IMR-90 (cell line): ENCODE measurements around the gene ACOX3. TPM values are rescaled to one million over a fixed set of nuclear protein-coding genes. Genes with fewer than 3 reads are reported as not detected.

Source experiments
- ATAC-seq: fragments of 200-7000 bp; cut with Tn5 transposase; 2 replicates; pipeline ENCODE4 v1.9.1; 2020; ENCODE audit warnings: low read depth, mild to moderate bottlenecking, moderate library complexity
- BruUV-seq: library from RNA; stranded (reverse); fragments of 400-500 nt; replicated peaks from 2 replicates; lab custom pipeline; 2021; lab: Mats Ljungman, UMichigan
- CTCF ChIA-PET: fragments of 300-600 bp; formaldehyde crosslinking; extraction: SDS; loops from one replicate; lab custom pipeline; 2021; ENCODE audit warnings: antibody characterized with exemption; lab: Yijun Ruan, JAX
- POLR2A ChIA-PET: fragments of 300-600 bp; sonication (Branson Sonifier 250); formaldehyde crosslinking; loops from one replicate; lab custom pipeline; 2022; ENCODE audit warnings: antibody characterized with exemption; ENCODE audit not compliant: unreplicated experiment; lab: Charles Lee
- DNase-seq: peaks from one replicate; pipeline ENCODE4 v3.0.0; 2013
- H2AFZ ChIP-seq: replicated peaks from 2 replicates; pipeline ENCODE3; 2013; ENCODE audit warnings: low read length, mild to moderate bottlenecking; ENCODE audit not compliant: poor library complexity
- H2AK5ac ChIP-seq: 2 replicates; pipeline ENCODE4 v1.6.1; 2013; ENCODE audit warnings: low read depth, low read length, inconsistent platforms
- H2AK9ac ChIP-seq: replicated peaks from 2 replicates; pipeline ENCODE3; 2013; ENCODE audit warnings: mild to moderate bottlenecking, low read depth, low read length, moderate library complexity; ENCODE audit not compliant: poor library complexity
- H2BK120ac ChIP-seq: 2 replicates; pipeline ENCODE4 v1.6.1; 2013; ENCODE audit warnings: low read depth, low read length, inconsistent platforms
- H2BK15ac ChIP-seq: 3 replicates; pipeline ENCODE4 v1.6.1; 2013; ENCODE audit warnings: low read depth, low read length, inconsistent platforms
- H2BK20ac ChIP-seq: 2 replicates; pipeline ENCODE4 v1.6.1; 2013; ENCODE audit warnings: low read depth, mild to moderate bottlenecking, inconsistent platforms, low read length, moderate library complexity
- H2BK5ac ChIP-seq: 2 replicates; pipeline ENCODE4 v1.6.1; 2013; ENCODE audit warnings: mild to moderate bottlenecking, low read depth, low read length, inconsistent platforms; ENCODE audit not compliant: poor library complexity, severe bottlenecking
- H3K14ac ChIP-seq: replicated peaks from 2 replicates; pipeline ENCODE4 v1.6.1; 2013; ENCODE audit warnings: low read depth, low read length, inconsistent platforms
- H3K18ac ChIP-seq: 2 replicates; pipeline ENCODE4 v1.6.1; 2013; ENCODE audit warnings: low read depth, low read length, control low read depth
- H3K23ac ChIP-seq: 2 replicates; pipeline ENCODE4 v1.6.1; 2013; ENCODE audit warnings: low read depth, low read length, inconsistent platforms
- H3K27ac ChIP-seq: 2 replicates; pipeline ENCODE4 v1.5.1; 2013; ENCODE audit warnings: mild to moderate bottlenecking, control low read depth, low read length; ENCODE audit not compliant: insufficient read depth
- H3K27me3 ChIP-seq: 2 replicates; pipeline ENCODE4 v1.6.1; 2013; ENCODE audit warnings: low read length; ENCODE audit not compliant: control insufficient read depth, insufficient read depth
- H3K36me3 ChIP-seq: 2 replicates; pipeline ENCODE4 v1.6.1; 2013; ENCODE audit warnings: low read length, mixed read lengths; ENCODE audit not compliant: control insufficient read depth, insufficient read depth
- H3K4ac ChIP-seq: 2 replicates; pipeline ENCODE4 v1.6.1; 2013; ENCODE audit warnings: low read depth, low read length, inconsistent platforms
- H3K4me1 ChIP-seq: 2 replicates; pipeline ENCODE4 v1.6.1; 2013; ENCODE audit warnings: low read length, mixed read lengths; ENCODE audit not compliant: control insufficient read depth, insufficient read depth
- H3K4me2 ChIP-seq: 2 replicates; pipeline ENCODE4 v1.6.1; 2013; ENCODE audit warnings: low read depth, mild to moderate bottlenecking, control low read depth, low read length, moderate library complexity
- H3K4me3 ChIP-seq: 2 replicates; pipeline ENCODE4 v1.5.1; 2013; ENCODE audit warnings: low read depth, mild to moderate bottlenecking, control low read depth, low read length, moderate library complexity; ENCODE audit not compliant: insufficient read depth
- H3K56ac ChIP-seq: 2 replicates; pipeline ENCODE4 v1.6.1; 2013; ENCODE audit warnings: low read length, inconsistent platforms; ENCODE audit not compliant: insufficient read depth; ENCODE audit errors: extremely low read depth
- H3K79me1 ChIP-seq, 2 experiments: 2 replicates each; pipeline ENCODE4 v1.6.1; 2013; ENCODE audit warnings: low read length in 2 of 2, inconsistent platforms in 1 of 2, low read depth in 1 of 2
- H3K9ac ChIP-seq: 2 replicates; pipeline ENCODE4 v1.6.1; 2013; ENCODE audit warnings: low read depth, low read length, control low read depth
- H3K9me1 ChIP-seq: 2 replicates; pipeline ENCODE4 v1.6.1; 2013; ENCODE audit warnings: low read length, inconsistent platforms; ENCODE audit not compliant: insufficient read depth
- H3K9me3 ChIP-seq: 2 replicates; pipeline ENCODE4 v1.6.1; 2013; ENCODE audit warnings: low read length; ENCODE audit not compliant: control insufficient read depth, insufficient read depth
- H4K20me1 ChIP-seq: 2 replicates; pipeline ENCODE4 v1.6.1; 2013; ENCODE audit warnings: low read length, inconsistent platforms; ENCODE audit not compliant: insufficient read depth
- H4K5ac ChIP-seq: 2 replicates; pipeline ENCODE4 v1.6.1; 2013; ENCODE audit warnings: mild to moderate bottlenecking, low read depth, low read length, control low read depth
- H4K8ac ChIP-seq, 2 experiments: 2 replicates each; pipeline ENCODE4 v1.6.1; 2013; ENCODE audit warnings: low read depth in 2 of 2, low read length in 2 of 2, control low read depth in 1 of 2, inconsistent platforms in 1 of 2
- H4K91ac ChIP-seq: 2 replicates; pipeline ENCODE4 v1.6.1; 2013; ENCODE audit warnings: low read depth, low read length, inconsistent platforms; ENCODE audit not compliant: insufficient read depth
- BHLHE40 ChIP-seq: fragments of 150-350 bp; IDR thresholded peaks from 2 replicates; pipeline ENCODE4 v1.6.1; 2016; ENCODE audit warnings: mild to moderate bottlenecking, low read depth, low read length
- CHD1 ChIP-seq: IDR thresholded peaks from 2 replicates; pipeline ENCODE4 v1.6.1; 2012; ENCODE audit warnings: low read depth, low read length, improper control_type of control experiment
- FOS ChIP-seq: fragments of 150-350 bp; IDR thresholded peaks from 2 replicates; pipeline ENCODE4 v1.6.1; 2016; ENCODE audit warnings: low read depth, low read length
- MAFK ChIP-seq: IDR thresholded peaks from 2 replicates; pipeline ENCODE4 v1.6.1; 2012; ENCODE audit warnings: low read depth, low read length, improper control_type of control experiment
- MAZ ChIP-seq: IDR thresholded peaks from 2 replicates; pipeline ENCODE4 v1.6.1; 2012; ENCODE audit warnings: low read depth, mild to moderate bottlenecking, low read length, improper control_type of control experiment, moderate library complexity, borderline replicate concordance
- MXI1 ChIP-seq: IDR thresholded peaks from 2 replicates; pipeline ENCODE4 v1.6.1; 2012; ENCODE audit warnings: low read depth, mild to moderate bottlenecking, low read length, moderate library complexity, borderline replicate concordance
- NFE2L2 ChIP-seq: fragments of 150-350 bp; IDR thresholded peaks from 2 replicates; pipeline ENCODE4 v1.6.1; 2016; ENCODE audit warnings: low read depth, mild to moderate bottlenecking, low read length
- POLR2A ChIP-seq: IDR thresholded peaks from 2 replicates; pipeline ENCODE4 v1.6.1; 2012; ENCODE audit warnings: mild to moderate bottlenecking, low read depth, low read length
- RAD21 ChIP-seq: IDR thresholded peaks from 2 replicates; pipeline ENCODE4 v1.6.1; 2012; ENCODE audit warnings: low read length, improper control_type of control experiment
- RCOR1 ChIP-seq: IDR thresholded peaks from 2 replicates; pipeline ENCODE4 v1.6.1; 2012; ENCODE audit warnings: mild to moderate bottlenecking, low read length, improper control_type of control experiment; ENCODE audit not compliant: insufficient replicate concordance
- RFX5 ChIP-seq: IDR thresholded peaks from 2 replicates; pipeline ENCODE4 v1.8.0; 2012; ENCODE audit warnings: low read depth, mild to moderate bottlenecking, low read length, moderate library complexity
- SMC3 ChIP-seq: fragments of 150-350 bp; IDR thresholded peaks from 2 replicates; pipeline ENCODE4 v1.6.1; 2016; ENCODE audit warnings: low read depth, mild to moderate bottlenecking, antibody characterized with exemption, low read length, moderate library complexity
- WGBS, 2 experiments: methylation state at CpG; one replicate each; pipeline versions ENCODE4 v1.1.5 to v1.1.7; 2013; ENCODE audit warnings: missing lambda C conversion rate in 2 of 2; ENCODE audit not compliant: insufficient read length in 1 of 2; ENCODE audit errors: extremely low coverage in 2 of 2; 5-methylcytosine and 5-hydroxymethylcytosine counted together
- dilution Hi-C: fragments of 300-500 bp; cut with HindIII; formaldehyde crosslinking; loops from one replicate; pipeline ENCODE4 v1.14.3; 2018; ENCODE audit warnings: low sequenced_read_pairs; ENCODE audit not compliant: unreplicated experiment
- in situ Hi-C: fragments of 300-500 bp; cut with MboI; formaldehyde crosslinking; loops from 3 replicates; pipeline ENCODE4 v1.14.3; 2019; ENCODE audit warnings: low sequenced_read_pairs, inconsistent platforms, mixed read lengths
- intact Hi-C: fragments of 100-400 bp; cut with micrococcal nuclease; formaldehyde crosslinking; loops from 2 replicates; pipeline ENCODE4 v1.10.0; 2022
- polyA plus RNA-seq, 3 experiments: library from polyadenylated mRNA; depleted of rRNA; stranded (reverse); fragments of >200 nt; gene quantifications; 2 replicates each; pipeline ENCODE4 v1.2.3, GENCODE V29; 2012; ENCODE audit warnings: low replicate concordance in 1 of 3
- total RNA-seq: library from RNA; depleted of rRNA; stranded (reverse); fragments of >200 nt; gene quantifications from 2 replicates; pipeline ENCODE4 v1.2.3, GENCODE V29; 2012
- TF ChIP-seq, protein P1 (sequence below): fragments of 150-350 bp; IDR thresholded peaks from 2 replicates; pipeline ENCODE4 v1.6.1; 2016; ENCODE audit warnings: low read depth, mild to moderate bottlenecking, low read length, moderate library complexity, borderline replicate concordance
- TF ChIP-seq, protein P2 (sequence below): fragments of 150-350 bp; IDR thresholded peaks from 2 replicates; pipeline ENCODE4 v1.6.1; 2017; ENCODE audit warnings: mild to moderate bottlenecking, antibody characterized with exemption, low read length, low read depth
- TF ChIP-seq, protein P3 (sequence below): conservative IDR thresholded peaks from 2 replicates; pipeline ENCODE4 v1.5.1; 2012; ENCODE audit warnings: mild to moderate bottlenecking, low read depth, low read length, improper control_type of control experiment

Gene ACOX3
- total and polyA plus RNA-seq, 2 of the 4 experiments (the other 2 are of a cell fraction) = 15.2 to 25.8 TPM

DNA sequence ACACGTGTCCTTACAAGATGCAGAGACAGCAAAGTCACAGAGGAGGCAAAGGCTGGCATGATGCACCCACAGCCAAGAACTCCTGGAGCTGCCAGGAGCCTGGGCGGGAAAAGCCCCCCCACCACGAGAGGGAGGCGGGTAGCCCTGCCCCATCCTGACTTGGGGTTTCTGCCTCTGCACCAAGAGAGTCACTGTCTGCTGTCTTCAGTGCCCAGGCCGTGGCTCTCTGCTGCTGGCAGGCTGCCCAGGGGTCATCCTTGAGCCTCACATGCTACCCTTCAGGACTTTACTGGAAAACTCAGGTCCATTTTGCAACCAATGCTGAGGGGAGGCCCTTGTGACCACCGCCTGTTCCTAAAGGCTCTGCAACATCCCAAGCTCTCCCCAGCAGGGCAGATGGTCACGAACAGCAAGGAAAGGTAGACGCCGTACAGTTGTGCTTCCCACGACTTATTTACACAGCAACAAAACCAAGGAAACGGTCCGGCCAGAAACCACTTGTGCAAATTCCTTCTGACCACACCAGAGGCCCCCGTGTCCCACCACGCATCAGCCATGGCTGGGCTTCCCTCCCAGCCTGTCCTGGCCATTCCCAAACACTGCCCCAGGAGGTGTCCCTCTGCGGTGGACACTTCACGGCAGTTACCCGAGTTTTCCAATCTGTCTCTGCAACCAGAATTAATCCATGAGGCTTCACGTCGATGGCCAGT, 56.9 kb downstream of the ACOX3 start:
- in situ Hi-C loops (no loop called here), dilution Hi-C loops (no loop called here)
- H3K4me2 ChIP-seq = no peak overlapping the region
- TF ChIP-seq FOS = no peak
- no peak for TF ChIP-seq RFX5
- TF ChIP-seq POLR2A = no peak
- TF ChIP-seq, protein P1, sequence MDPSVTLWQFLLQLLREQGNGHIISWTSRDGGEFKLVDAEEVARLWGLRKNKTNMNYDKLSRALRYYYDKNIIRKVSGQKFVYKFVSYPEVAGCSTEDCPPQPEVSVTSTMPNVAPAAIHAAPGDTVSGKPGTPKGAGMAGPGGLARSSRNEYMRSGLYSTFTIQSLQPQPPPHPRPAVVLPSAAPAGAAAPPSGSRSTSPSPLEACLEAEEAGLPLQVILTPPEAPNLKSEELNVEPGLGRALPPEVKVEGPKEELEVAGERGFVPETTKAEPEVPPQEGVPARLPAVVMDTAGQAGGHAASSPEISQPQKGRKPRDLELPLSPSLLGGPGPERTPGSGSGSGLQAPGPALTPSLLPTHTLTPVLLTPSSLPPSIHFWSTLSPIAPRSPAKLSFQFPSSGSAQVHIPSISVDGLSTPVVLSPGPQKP = no peak
- no peak for TF ChIP-seq NFE2L2
- TF ChIP-seq MXI1 = no peak
- no peak for TF ChIP-seq BHLHE40
- no peak for TF ChIP-seq SMC3
- TF ChIP-seq RAD21 = no peak
- TF ChIP-seq, protein P2, sequence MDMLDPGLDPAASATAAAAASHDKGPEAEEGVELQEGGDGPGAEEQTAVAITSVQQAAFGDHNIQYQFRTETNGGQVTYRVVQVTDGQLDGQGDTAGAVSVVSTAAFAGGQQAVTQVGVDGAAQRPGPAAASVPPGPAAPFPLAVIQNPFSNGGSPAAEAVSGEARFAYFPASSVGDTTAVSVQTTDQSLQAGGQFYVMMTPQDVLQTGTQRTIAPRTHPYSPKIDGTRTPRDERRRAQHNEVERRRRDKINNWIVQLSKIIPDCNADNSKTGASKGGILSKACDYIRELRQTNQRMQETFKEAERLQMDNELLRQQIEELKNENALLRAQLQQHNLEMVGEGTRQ = no peak
- TF ChIP-seq RCOR1 = no peak
- TF ChIP-seq, protein P3, sequence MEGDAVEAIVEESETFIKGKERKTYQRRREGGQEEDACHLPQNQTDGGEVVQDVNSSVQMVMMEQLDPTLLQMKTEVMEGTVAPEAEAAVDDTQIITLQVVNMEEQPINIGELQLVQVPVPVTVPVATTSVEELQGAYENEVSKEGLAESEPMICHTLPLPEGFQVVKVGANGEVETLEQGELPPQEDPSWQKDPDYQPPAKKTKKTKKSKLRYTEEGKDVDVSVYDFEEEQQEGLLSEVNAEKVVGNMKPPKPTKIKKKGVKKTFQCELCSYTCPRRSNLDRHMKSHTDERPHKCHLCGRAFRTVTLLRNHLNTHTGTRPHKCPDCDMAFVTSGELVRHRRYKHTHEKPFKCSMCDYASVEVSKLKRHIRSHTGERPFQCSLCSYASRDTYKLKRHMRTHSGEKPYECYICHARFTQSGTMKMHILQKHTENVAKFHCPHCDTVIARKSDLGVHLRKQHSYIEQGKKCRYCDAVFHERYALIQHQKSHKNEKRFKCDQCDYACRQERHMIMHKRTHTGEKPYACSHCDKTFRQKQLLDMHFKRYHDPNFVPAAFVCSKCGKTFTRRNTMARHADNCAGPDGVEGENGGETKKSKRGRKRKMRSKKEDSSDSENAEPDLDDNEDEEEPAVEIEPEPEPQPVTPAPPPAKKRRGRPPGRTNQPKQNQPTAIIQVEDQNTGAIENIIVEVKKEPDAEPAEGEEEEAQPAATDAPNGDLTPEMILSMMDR = no peak
- no peak for TF ChIP-seq MAZ
- no peak for TF ChIP-seq MAFK
- no peak for TF ChIP-seq CHD1

More for the DNA sequence above, 56.9 kb downstream of the ACOX3 start:
- H3K4ac ChIP-seq = no peak overlapping the region
- ChIA-PET POLR2A (no interaction called here), CTCF (no interaction called here)
- H3K56ac ChIP-seq = no peak overlapping the region
- peak; percentile 42 for DNase-seq
- H3K4me1 ChIP-seq = peaks cover 2% of the 10 kb centered on the region; the same call in 1 of the 2 replicates
- peak overlapping the region; percentile 85 for H2AK9ac ChIP-seq
- H2BK120ac ChIP-seq = no peak overlapping the region
- H3K9me1 ChIP-seq = peaks cover 8% of the 10 kb centered on the region; the same call in 1 of the 2 replicates
- H4K5ac ChIP-seq = no peak overlapping the region
- H2BK5ac ChIP-seq = no peak overlapping the region
- no peak; the same call in 1 of the 2 replicates for ATAC-seq
- H4K91ac ChIP-seq = no peak overlapping the region
- no peaks in the 10 kb centered on the region for H3K9me3 ChIP-seq
- H4K20me1 ChIP-seq = peaks cover 8% of the 10 kb centered on the region; the same call in 1 of the 2 replicates
- H2BK20ac ChIP-seq = no peak overlapping the region
- 66% methylated on average over 10 of the region's 19 CpGs; no CpG with 5 or more reads in 1 of the 2 experiments for WGBS, 2 experiments
- no peak overlapping the region for H2AK5ac ChIP-seq
- no peak overlapping the region for H4K8ac ChIP-seq
- no peak overlapping the region for H3K4me3 ChIP-seq
- intact Hi-C loops = loop anchor here (1.0 kb wide), 1 partner anchor 12 kb away; no protein-coding TSS in a partner anchor
- H2AFZ ChIP-seq = peak overlapping the region; percentile 34
- H3K18ac ChIP-seq = no peak overlapping the region
- H2BK15ac ChIP-seq = no peak overlapping the region
- BruUV-seq = no TSS peak
- H3K27me3 ChIP-seq = no peaks in the 10 kb centered on the region
- H3K23ac ChIP-seq = no peak overlapping the region
- no peak overlapping the region for H3K14ac ChIP-seq
- H3K9ac ChIP-seq = no peak overlapping the region
- H3K36me3 ChIP-seq = peaks cover 36% of the 10 kb centered on the region
- peaks cover 0 to 4% of the 10 kb centered on the region in 2 experiments; a peak in 1 of 4 replicates for H3K79me1 ChIP-seq
- no peak overlapping the region for H3K27ac ChIP-seq
